Brain microvascular endothelial cell (primary cell): ENCODE data around the gene FARP1.

Source experiments
- DNase-seq: peaks from one replicate; pipeline ENCODE4 v3.0.0-alpha.2; 2020
- H3K27ac ChIP-seq: fragments of 250-450 bp; sonication (Bioruptor Pico); 2 replicates; pipeline ENCODE4 v1.5.1; 2020; ENCODE audit warnings: mild to moderate bottlenecking, moderate library complexity
- H3K27me3 ChIP-seq: fragments of 250-450 bp; sonication (Bioruptor Pico); replicated peaks from 2 replicates; pipeline ENCODE4 v1.5.1; 2020; ENCODE audit warnings: mild to moderate bottlenecking
- H3K36me3 ChIP-seq: fragments of 250-450 bp; sonication (Bioruptor Pico); replicated peaks from 2 replicates; pipeline ENCODE4 v1.5.1; 2020; ENCODE audit warnings: mild to moderate bottlenecking
- H3K4me3 ChIP-seq: 2 replicates; pipeline ENCODE4 v1.5.1; 2011; ENCODE audit warnings: low read depth, mild to moderate bottlenecking, control low read depth, low read length, moderate library complexity
- CTCF ChIP-seq: IDR thresholded peaks from 2 replicates; pipeline ENCODE4 v1.5.1; 2011; ENCODE audit warnings: low read depth, mild to moderate bottlenecking, moderate library complexity, low read length, control low read depth, inconsistent platforms; ENCODE audit errors: missing control alignments
- in situ Hi-C: cut with HindIII; loops from 2 replicates; pipeline ENCODE4 v1.10.0; 2017; ENCODE audit warnings: low sequenced_read_pairs, low pct_ligation_motif_present

Gene FARP1

GRCh38 chr13:98157609-98158008 is 14.7 kb downstream of the FARP1 start:
- TF ChIP-seq CTCF = no peak
- H3K36me3 ChIP-seq = peaks cover 3% of the 10 kb centered on the region
- DNase-seq = no peak
- in situ Hi-C loops = no loop called here
- H3K27ac ChIP-seq = no peak overlapping the region
- H3K27me3 ChIP-seq = no peaks in the 10 kb centered on the region
- H3K4me3 ChIP-seq = no peak overlapping the region

- peaks cover 3% of the 10 kb centered on the region for H3K36me3 ChIP-seq
- TF ChIP-seq CTCF = no peak
- no peaks in the 10 kb centered on the region for H3K27me3 ChIP-seq
- no peak for DNase-seq
- in situ Hi-C loops = no loop called here
- H3K4me3 ChIP-seq = no peak overlapping the region
- no peak overlapping the region for H3K27ac ChIP-seq
These were observed 15.4 kb downstream of the FARP1 start for GRCh38 chr13:98158172-98158899.

GRCh38 chr13:98162935-98163334 is 20.0 kb downstream of the FARP1 start:
- in situ Hi-C loops = no loop called here
- no peak for TF ChIP-seq CTCF
- Histone ChIP-seq H3K36me3 (no peaks in the 10 kb centered on the region), H3K27me3 (no peaks in the 10 kb centered on the region), H3K27ac (no peak overlapping the region), H3K4me3 (no peak overlapping the region)
- no peak for DNase-seq

GRCh38 chr13:98169331-98169730 is 26.4 kb downstream of the FARP1 start:
- Histone ChIP-seq H3K36me3 (no peaks in the 10 kb centered on the region), H3K27ac (no peak overlapping the region), H3K4me3 (no peak overlapping the region), H3K27me3 (no peaks in the 10 kb centered on the region)
- in situ Hi-C loops = no loop called here
- TF ChIP-seq CTCF = no peak
- DNase-seq = no peak

GRCh38 chr13:98171900-98172589 is 29.2 kb downstream of the FARP1 start:
- Histone ChIP-seq H3K27ac (peak overlapping the region; percentile 91), H3K4me3 (no peak overlapping the region), H3K27me3 (no peaks in the 10 kb centered on the region), H3K36me3 (no peaks in the 10 kb centered on the region)
- peak; percentile 63 for DNase-seq
- in situ Hi-C loops = no loop called here
- TF ChIP-seq CTCF = no peak
